Measurements from ENCODE around the gene DDX1. TPM values are rescaled to one million over a fixed set of nuclear protein-coding genes. Genes with fewer than 3 reads are reported as not detected.
"Not testable (repeated sequence)": the region's sequence is repeated elsewhere in the genome, so short reads cannot be mapped to it uniquely, and the experiment has no call there.

Gene DDX1
- total RNA-seq, 1 donor from 2014 or later: 103 TPM

GRCh38 chr2:15620340-15620739 lies 28.7 kb downstream of the DDX1 start:
- Histone ChIP-seq H3K27ac (no peak overlapping the region), H3K36me3 (peaks cover 55% of the 10 kb centered on the region), H3K9me3 (ENCODE audit: low read depth) (no peaks in the 10 kb centered on the region), H3F3A (ENCODE audit: low read depth) (no peaks in the 10 kb centered on the region), H3K27me3 (no peaks in the 10 kb centered on the region), H4K20me1 (ENCODE audit: low read depth) (no peaks in the 10 kb centered on the region), H3K4me3 (no peak overlapping the region), H2AFZ (replicated peaks) (no peak overlapping the region), H3K4me2 (no peak overlapping the region), H3K9ac (no peak overlapping the region), H3K4me1 (no peaks in the 10 kb centered on the region), H3K79me2 (ENCODE audit: low read depth) (no peaks in the 10 kb centered on the region)
- no peak for TF ChIP-seq CTCF (IDR thresholded peaks at IDR 0.05)
- no peak for TF ChIP-seq EZH2phosphoT487 (IDR thresholded peaks at IDR 0.05)
- TF ChIP-seq EZH2 (IDR thresholded peaks at IDR 0.05): no peak
- Mint-ChIP-seq H3K36me3 (peaks cover 28% of the 10 kb centered on the region), H3K27me3 (ENCODE audit: insufficient read depth, low read depth) (no peaks in the 10 kb centered on the region), H3K27ac (no peak overlapping the region), H3K4me3 (no peak overlapping the region), H3K4me1 (no peaks in the 10 kb centered on the region), H3K9me3 (no peaks in the 10 kb centered on the region)
- DNase-seq (ENCODE audit: low spot score): no peak

GRCh38 chr2:15620857-15621471 lies 29.3 kb downstream of the DDX1 start:
- no peak for DNase-seq (ENCODE audit: low spot score)
- Histone ChIP-seq H3F3A (ENCODE audit: low read depth) (no peaks in the 10 kb centered on the region), H3K27ac (no peak overlapping the region), H4K20me1 (ENCODE audit: low read depth) (no peaks in the 10 kb centered on the region), H3K79me2 (ENCODE audit: low read depth) (no peaks in the 10 kb centered on the region), H3K36me3 (peaks cover 56% of the 10 kb centered on the region), H3K27me3 (no peaks in the 10 kb centered on the region), H3K4me2 (no peak overlapping the region), H3K9ac (no peak overlapping the region), H3K4me3 (no peak overlapping the region), H3K4me1 (no peaks in the 10 kb centered on the region), H3K9me3 (ENCODE audit: low read depth) (no peaks in the 10 kb centered on the region), H2AFZ (replicated peaks) (no peak overlapping the region)
- Mint-ChIP-seq H3K36me3 (peaks cover 27% of the 10 kb centered on the region), H3K4me3 (no peak overlapping the region), H3K27me3 (ENCODE audit: insufficient read depth, low read depth) (no peaks in the 10 kb centered on the region), H3K4me1 (no peaks in the 10 kb centered on the region), H3K27ac (no peak overlapping the region), H3K9me3 (no peaks in the 10 kb centered on the region)
- TF ChIP-seq EZH2phosphoT487 (IDR thresholded peaks at IDR 0.05) (no peak), CTCF (IDR thresholded peaks at IDR 0.05) (no peak), EZH2 (IDR thresholded peaks at IDR 0.05) (no peak)

- H3K27ac ChIP-seq; H3K79me2 ChIP-seq (ENCODE audit: low read depth); H4K20me1 ChIP-seq (ENCODE audit: low read depth); H3K4me1 Mint-ChIP-seq; H3K27me3 Mint-ChIP-seq (ENCODE audit: insufficient read depth, low read depth); H3K4me3 Mint-ChIP-seq; H3K4me2 ChIP-seq; H3K27ac Mint-ChIP-seq; H3K27me3 ChIP-seq; DNase-seq (ENCODE audit: low spot score); H3K9me3 ChIP-seq (ENCODE audit: low read depth); H3K9ac ChIP-seq; H3K4me3 ChIP-seq; H3K4me1 ChIP-seq; H3K9me3 Mint-ChIP-seq; H2AFZ ChIP-seq (replicated peaks); H3F3A ChIP-seq (ENCODE audit: low read depth): not testable (repeated sequence)
- H3K36me3 ChIP-seq: peaks cover 56% of the 10 kb centered on the region
- peaks cover 28% of the 10 kb centered on the region for H3K36me3 Mint-ChIP-seq
These were observed 29.8 kb downstream of the DDX1 start for GRCh38 chr2:15621472-15621870.

- no peak for DNase-seq (ENCODE audit: low spot score)
These were observed 30.5 kb downstream of the DDX1 start for GRCh38 chr2:15622214-15622613.

More at GRCh38 chr2:15622214-15622613, 30.5 kb downstream of the DDX1 start:
- H3K36me3 Mint-ChIP-seq: peaks cover 33% of the 10 kb centered on the region
- Histone ChIP-seq H3K36me3 (peaks cover 59% of the 10 kb centered on the region), H3K4me1 (no peaks in the 10 kb centered on the region), H3K27me3 (no peaks in the 10 kb centered on the region), H4K20me1 (ENCODE audit: low read depth) (no peaks in the 10 kb centered on the region), H3K4me2 (no peak overlapping the region), H3K4me3 (no peak overlapping the region), H3K27ac (no peak overlapping the region), H3K9ac (no peak overlapping the region), H3K9me3 (ENCODE audit: low read depth) (no peaks in the 10 kb centered on the region), H3F3A (ENCODE audit: low read depth) (no peaks in the 10 kb centered on the region), H2AFZ (replicated peaks) (no peak overlapping the region), H3K79me2 (ENCODE audit: low read depth) (no peaks in the 10 kb centered on the region)
- H3K27ac Mint-ChIP-seq: no peak overlapping the region
- TF ChIP-seq EZH2phosphoT487 (IDR thresholded peaks at IDR 0.05) (no peak), CTCF (IDR thresholded peaks at IDR 0.05) (no peak), EZH2 (IDR thresholded peaks at IDR 0.05) (no peak)
- no peaks in the 10 kb centered on the region for H3K9me3 Mint-ChIP-seq
- H3K4me1 Mint-ChIP-seq: no peaks in the 10 kb centered on the region
- no peaks in the 10 kb centered on the region for H3K27me3 Mint-ChIP-seq (ENCODE audit: insufficient read depth, low read depth)
- H3K4me3 Mint-ChIP-seq: no peak overlapping the region

Data from neural progenitor cell (in vitro differentiated cells).